ENCODE data around the gene SYCE3.
A peak's percentile ranks its signal among the peaks of the same experiment; 100 is the strongest.
"Not testable (repeated sequence)": the region's sequence is repeated elsewhere in the genome, so short reads cannot be mapped to it uniquely, and the experiment has no call there.

The SYCE3 gene

DNA sequence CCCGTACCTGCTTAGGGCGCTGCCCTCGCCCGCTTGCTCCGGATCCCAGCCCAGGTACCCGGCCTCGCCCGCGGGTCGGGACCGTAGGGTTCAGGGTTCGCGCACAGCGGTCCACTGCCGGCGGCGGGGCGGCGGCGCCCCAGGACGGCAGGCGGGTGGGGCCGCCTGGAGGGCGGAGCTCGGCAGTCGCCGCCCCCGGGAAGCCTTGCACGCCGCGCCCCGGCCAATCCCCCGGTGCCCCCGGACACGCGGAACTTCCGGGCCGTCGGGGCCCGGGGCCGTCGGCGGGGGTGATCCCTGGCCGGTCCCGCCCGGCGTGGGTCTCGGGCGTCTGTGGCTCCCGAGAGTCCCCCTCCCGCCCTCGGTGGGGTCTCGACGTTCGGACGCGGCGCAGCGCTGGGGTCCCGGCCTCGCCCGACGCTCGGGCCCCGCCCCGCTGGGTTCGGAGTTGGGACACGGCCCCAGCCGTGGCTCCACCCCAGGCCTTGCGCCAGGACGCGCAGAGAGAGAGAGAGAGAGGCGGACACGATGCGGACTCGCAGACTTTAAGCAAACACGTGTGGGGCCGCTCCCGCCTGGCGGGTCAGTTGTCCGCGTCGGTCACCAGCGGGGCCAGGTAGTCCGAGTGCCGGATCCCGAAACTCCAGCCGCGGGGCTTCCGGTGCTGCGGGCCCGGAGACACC lies 32.7 kb downstream of the SYCE3 start, which contains the start of gene TYMP:
TSS of gene TYMP (minus strand) at position 116 of the 683 bp plus-strand sequence. CDS start 303 bp downstream, outside the sequence.
- peak; percentile 49 for DNase-seq

DNA sequence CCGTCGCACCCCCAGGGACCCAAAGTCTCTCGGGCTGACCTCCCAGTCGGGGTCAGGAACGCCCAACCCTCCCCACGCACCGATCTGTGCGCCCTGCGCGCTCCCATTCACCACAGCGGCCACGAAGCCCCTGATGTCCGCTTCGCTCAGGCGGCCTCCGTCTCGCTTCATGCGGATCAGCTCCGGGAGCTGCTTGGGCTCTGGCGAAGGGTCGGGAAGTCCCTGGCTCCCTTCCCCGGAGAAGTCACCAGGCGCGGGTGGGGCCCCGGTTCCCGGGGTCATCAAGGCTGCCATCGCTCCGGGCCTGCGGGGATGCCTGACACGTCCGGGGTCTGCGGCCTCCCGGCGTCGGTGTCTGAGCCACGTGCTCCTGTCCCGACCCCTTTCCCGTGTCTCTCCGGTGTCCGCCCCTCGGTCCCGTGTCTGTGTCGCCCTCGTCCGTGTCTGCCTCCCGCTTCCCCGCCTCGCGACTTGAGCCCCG lies 33.3 kb downstream of the SYCE3 start:
- peak; percentile 50 for DNase-seq

DNA sequence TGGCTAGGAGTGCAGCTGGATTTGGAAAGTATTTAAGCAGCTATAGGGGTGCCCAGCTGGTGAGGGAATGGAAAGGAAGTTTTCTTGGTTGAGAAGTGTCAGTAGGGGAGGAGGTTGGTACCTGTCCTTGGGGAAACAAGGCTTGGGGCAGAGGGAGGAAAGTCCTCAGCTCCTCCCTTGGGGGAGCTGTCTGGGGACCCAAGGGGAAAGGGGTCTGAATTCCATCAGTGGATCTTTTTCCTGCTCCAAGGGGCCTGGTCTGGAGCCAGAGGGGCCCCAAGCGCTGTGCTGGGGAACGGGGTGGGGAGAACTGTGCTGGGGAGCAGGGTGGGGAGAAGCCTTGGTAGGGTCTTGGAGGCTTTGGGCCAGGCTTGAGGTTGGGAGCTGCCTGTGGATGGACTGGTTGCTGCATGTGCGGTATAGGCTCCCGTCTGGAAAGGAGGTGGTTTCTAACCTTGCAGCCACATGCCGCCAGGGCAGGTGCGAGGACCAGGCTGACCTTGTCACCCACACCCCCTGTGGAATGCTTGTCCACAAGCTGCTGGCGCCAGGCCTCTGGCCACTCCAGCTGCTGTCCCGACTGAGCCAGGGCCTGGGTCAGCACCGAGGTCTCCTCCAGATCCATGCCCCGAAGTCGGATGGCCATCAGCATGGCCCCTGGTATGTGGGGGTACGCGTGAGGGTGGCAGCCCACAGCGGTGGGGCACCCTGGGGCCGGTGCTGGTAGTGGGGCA lies 33.9 kb downstream of the SYCE3 start:
- no peak for DNase-seq

DNA sequence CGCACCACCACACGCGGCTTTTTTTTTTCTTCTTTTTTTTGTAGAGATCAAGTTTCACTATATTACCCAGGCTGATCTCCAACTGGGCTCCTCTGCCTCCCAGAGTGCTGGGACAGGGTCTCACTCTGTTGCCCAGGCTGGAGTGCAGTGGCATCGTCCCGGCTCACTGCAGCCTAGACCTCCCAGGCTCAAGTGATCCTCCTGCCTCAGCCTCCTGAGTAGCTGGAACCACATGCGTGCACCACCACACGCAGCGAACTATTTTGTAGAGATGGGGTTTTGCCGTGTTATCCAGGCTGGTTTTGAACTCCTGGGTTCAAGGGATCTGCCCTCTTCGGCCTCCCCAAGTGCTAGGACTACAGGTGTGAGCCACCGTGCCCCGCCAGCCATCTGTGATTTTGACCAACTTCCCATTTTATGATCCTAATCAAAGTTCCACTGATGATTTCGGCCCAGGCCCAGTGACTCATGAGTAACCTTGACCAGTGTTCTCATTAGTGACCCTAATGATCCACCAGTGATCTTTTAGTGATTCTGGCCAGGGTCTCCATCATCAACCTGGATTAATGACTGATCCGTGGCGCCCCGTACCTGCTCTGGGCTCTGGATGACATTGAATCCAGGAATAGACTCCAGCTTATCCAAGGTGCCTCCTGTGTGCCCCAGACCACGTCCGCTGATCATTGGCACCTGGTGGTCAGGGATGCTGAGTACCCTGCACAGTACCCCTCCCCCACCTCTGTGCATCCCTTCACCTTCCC lies 34.6 kb downstream of the SYCE3 start:
- DNase-seq: no peak

DNA sequence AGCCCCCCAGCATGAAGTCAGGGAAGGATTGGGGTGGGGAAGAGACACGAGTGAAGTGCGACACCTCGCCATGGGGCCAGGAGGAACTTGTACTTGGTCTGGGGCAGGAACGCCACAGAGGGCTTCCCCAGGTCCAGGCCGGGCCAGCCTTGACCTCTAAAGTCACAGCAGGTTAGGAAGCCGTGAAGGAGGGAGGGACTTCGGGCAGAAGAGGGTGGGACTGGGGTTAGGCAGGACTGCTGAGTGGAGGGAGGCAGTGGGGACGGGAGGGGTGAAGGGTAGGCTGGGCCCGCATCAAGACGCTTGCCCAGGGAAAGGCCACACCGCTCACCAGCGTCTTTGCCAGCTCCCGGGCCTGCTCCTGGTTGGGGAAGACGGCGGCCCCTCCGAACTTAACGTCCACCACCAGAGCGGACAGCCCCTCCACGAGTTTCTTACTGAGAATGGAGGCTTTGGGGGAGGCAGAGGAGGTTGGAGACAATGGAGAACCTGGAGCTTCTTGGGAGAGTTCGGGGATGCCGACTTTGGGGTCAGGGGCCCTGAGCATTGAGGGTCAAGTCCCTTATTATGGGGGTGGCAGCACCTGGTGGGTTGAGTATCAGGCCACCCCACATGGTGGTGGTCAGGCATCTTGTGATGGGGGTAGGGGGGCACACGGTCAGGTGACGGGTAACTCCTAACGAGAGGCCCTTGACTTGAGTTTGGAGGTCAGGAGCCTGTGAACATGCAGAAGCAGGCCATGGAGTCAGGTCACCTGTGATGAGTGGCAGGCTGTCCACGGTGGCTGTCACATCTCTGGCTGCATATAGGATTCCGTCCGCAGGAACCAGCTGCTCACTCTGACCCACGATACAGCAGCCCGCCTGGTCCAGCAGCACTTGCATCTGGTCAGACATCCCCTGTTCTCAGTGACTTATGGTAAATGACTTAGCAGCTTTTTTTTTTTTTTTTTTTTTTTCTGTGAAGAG lies 35.6 kb downstream of the SYCE3 start:
- no peak for DNase-seq

DNA sequence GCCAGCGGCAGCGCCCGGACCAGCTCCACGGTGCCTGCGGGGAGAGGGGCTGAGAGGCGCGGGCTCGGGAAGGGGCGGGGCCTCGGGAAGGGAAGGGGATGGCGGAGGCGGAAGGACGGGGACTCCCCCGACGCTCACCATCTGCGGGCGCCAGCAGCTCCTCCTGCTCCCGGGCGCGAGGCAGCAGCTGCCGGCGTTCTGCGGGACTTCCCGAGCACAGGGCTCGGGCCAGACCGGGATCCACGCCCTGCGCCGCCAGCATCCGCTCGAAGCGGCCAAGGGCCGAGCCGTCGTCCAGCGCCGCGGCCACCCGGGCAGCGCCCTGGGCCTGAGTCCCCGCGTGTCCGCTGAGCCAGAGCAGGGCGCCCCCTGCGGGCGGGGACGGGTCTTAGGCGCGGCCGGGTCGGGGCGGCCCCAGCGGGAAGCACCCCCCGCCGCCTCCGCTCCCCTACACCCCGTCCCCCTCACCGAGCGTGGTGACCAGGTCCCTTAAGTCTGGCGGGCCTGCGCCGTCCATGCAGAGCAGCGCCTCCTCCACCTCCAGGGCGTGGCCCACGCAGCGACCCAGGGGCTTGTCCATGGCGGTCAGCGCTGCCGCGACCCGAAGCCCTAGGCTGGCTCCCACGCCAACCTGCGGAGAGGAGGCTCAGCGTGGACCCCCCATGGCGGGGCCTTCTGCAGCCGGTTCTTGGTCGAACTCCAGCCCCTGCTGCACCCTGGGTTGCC lies 36.4 kb downstream of the SYCE3 start:
- peak; percentile 89 for DNase-seq

DNA sequence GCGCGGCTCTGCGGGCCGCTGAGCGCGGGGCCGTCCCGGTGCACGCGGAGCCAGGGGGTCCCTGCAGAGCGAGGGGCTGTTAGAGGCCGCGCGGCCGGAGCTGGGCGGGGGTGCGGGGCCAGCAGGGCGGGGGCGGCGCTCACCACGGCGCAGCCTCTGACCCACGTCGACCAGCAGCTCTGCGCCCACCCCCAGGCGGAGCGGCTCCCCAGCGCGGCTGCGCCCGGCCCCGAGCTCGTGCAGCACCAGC lies 36.9 kb downstream of the SYCE3 start:
- DNase-seq: no peak

DNA sequence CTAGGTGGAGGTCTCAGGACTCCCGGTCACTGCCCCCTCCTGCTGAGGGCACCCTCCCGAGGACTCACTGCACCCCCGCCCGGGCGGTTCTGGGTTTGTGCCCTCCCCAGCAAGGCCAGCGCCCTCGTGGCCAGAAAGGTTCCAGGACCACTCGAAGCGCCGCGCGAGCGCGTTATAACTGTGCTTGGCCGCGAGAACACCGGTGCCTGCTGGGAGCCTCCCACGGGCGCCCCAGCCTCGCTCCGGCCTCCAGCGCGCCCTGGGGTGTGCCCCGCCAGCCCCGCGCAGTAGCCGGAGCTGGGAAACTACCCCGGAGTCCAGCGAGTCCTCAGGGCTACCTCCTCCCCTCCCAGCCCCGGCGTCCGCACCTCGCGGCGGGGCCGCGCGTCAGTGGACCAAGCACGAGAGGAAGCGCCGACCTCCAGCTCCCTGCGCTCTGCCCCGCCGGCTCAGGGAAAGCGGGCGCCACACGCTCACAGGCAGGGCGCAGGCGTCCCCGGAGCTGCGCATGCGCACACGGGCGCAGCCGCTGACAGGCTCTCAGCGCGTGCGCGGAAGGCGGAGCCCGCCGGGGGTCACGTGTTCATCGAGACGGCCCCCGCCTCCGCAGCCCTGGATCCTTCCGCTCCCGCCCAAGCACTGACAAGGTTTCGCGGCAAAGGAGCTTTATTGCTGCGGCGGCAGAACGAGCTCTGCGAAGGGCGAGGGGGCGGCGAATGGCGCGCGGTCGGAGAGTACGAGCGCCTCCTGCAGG lies 37.4 kb downstream of the SYCE3 start, which contains the start of gene SCO2:
TSS of gene SCO2 (minus strand) at position 495 of the 754 bp plus-strand sequence. CDS start 1,187 bp downstream, outside the sequence.
- peak; percentile 99 for DNase-seq

DNA sequence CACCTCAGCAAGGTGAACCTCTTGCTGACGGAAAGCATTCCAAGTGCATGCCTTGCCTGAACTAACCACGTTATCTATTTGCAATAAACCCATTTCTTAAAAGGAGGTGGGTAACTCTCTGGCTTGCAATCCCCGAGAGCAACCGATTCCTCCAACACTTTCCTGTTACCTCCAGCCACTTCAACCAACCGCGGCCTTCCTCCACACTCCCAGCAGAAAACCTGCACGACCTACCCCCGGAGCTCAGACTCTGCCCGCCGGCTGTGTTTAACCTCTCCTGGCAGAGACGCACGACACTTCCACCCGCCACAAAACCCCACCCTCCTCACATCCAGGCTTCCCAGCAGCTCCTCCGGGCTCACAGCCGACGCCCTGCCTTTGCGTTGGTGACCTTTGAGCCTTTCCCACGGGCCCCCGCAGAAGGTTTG lies 38.0 kb downstream of the SYCE3 start:
- no peak for DNase-seq

DNA sequence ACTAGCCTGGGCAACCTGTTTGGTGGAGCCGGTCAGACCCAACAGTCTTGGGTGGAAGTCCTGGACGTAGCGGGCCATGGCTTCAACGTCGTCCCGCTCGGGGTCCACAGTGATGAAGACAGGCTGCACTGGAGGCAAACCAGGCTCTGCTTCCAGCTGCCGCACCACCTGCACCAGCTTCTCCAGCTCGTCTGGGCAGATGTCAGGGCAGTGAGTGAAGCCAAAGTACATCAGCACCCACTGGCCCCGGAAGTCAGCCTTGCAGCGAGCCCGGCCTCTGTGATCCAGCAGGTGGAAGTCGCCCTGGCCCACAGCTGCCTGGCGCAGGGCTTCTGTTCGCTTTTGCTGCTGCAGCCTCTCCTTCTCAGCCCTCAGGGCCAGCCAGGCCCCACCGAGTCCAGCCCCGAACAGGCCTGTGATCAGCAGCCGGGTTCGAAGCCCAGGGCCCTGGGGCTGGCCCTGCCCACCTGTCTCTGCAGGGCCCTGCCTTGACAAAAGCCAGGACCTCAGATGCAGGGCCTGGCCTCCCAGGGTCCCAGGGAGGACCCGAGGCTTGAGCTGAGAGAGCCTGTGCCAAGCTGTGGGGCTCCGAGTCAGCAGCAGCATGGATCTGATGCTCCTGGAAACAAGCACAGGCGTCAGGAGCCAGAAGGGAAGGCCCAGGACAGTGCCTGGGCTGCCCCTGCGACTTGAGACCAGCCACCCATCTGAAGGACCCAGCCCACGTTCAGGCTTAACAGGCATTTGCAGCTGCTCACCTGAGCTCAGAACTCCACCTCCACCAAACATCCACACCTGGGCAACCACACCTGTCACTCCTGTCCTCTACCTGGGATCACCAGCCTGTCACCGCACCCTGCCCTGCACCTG lies 38.7 kb downstream of the SYCE3 start:
- no peak for DNase-seq

DNA sequence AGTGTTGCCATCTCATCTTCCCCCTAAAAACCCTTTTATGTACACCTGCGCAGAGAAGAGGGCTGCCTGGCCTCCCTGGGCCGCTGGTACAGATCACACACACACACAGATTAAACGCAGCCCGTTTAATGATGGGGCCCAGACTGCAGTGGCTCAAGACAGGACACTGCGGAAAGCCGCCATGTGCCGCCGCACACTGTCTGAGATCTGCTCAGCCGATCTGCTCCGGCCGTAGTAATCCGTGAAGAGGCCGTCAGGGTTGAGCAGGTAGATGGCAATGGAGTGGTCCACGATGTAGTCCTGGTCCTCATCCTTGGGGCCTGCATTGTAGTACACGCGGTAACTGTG lies 39.3 kb downstream of the SYCE3 start:
- no peak for DNase-seq

DNA sequence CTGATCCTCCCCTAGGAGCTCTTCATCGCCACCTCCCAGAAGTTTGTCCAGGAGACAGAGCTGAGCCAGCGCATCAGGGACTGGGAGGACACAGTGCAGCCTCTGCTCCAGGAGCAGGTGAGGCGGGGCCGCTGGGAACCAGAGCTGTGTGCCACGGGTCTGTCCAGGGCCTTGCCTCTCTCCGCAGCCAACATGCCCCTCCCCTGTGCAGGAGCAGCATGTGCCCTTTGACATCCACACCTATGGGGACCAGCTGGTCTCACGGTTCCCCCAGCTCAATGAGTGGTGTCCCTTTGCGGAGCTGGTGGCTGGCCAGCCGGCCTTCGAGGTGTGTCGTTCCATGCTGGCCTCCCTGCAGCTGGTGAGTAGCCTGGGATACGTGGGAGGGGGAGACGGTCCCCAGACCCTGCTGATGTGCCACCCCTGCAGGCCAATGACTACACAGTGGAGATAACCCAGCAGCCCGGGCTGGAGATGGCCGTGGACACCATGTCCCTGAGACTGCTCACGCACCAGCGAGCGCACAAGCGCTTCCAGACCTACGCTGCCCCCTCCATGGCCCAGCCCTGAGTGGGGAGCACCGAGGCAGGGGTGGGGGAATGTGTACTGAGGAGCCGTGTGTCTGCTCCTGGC lies 39.8 kb downstream of the SYCE3 start:
- DNase-seq: no peak

DNA sequence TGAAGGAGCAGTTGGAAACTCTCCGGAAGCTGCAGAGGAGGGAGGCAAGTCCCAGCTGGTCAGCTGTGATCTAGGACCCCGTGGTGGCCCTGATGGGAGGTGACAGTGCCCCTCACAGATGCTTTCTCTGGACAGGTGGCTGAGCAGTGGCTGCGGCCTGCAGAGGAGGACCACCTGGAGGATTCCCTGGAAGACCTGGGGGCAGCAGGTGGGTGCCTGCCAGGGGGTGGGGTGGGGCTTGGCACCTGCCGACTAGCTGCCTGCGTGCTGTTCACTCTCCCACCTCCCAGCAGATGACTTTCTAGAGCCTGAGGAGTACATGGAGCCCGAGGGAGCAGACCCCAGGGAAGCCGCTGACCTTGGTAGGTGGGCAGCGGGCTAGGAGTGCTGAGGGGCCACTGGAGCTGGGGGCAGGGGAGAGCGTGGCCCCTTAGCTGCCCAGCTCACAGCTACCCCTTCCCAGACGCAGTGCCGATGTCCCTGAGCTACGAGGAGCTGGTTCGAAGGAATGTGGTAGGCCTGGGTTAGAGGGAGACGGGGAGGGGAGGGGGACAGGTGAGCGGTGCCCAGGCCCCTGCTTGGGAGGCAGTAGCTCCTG lies 40.4 kb downstream of the SYCE3 start:
- DNase-seq: no peak

DNA sequence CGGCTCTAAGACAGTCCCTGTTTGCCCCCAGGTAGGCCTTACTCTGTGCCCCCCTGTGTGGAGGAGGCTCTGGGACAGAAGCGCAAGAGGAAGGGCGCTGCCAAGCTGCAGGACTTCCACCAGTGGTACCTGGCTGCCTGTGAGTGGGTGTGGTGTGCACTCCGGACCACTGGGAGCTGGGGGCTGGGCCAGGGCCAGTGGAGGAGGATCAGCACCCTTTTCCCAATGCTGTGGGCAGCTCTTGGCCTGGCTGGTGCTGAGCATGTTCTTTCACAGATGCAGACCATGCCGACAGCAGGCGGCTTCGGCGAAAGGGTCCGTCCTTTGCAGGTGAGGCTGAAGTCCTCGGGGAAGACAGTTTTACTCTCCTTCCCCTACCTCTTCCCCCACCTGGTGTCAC lies 41.0 kb downstream of the SYCE3 start:
- no peak for DNase-seq

DNA sequence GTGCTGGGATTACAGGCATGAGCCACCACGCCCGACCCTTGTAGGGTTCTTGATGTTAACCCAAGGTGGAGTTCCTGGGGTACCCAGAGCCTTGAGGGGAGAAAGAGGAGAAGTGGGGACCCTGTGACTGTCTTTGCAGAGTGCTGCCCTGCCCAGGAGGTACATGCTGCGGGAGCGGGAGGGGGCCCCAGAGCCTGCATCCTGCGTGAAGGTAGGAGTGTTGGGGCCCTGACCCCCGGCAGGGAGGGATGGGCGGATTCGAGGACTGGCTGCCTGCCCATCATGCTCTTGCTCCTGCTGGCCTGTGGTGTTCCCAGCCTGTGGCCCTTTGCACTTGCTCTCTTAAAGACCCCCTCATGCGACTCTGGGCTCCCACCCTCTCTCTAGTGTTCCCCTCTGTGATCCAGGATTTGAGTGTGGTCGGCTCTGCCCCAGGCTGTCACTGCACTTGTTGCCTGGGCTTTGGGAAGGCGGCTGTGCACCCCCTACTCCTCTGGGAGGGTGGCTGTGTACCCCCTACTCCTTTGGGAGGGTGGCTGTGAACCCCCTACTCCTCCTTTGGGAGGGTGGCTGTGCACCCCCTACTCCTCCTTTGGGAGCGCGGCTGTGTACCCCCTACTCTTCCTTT lies 41.8 kb downstream of the SYCE3 start:
- no peak for DNase-seq

DNA sequence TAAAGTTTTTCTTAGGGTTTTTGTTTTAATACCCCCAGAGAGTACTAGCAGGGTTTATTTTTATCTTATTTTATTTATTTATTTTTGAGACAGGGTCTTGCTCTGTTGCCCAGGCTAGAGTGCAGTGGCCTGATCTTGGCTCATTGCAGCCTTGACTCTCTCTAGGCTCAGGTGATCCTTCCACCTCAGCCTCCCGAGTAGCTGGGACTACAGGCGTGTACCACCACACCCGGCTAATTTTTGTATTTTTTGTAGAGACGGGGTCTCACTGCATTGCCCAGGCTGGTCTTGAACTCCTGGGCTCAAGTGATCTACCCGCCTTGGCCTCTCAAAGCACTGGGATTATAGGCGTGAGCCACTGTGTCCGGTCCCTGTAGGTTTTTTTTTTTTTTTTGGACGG lies 42.5 kb downstream of the SYCE3 start:
- not testable (repeated sequence) for DNase-seq

DNA sequence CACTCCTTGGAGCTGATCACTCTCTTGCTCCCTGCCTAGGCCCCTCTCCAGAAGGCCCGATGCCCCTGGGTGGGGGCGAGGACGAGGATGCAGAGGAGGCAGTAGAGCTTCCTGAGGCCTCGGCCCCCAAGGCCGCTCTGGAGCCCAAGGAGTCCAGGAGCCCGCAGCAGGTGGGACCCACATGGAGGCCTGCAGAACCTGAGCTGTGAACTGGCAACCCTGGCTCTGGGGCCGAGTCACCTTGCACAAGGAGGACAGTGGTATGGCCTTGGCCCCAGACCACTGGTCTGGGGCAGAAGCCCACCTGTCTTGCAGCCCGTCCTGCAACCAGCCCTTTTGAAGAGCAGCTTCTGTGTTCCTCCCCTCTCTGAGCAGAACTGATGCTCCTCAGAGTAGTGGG lies 43.6 kb downstream of the SYCE3 start:
- no peak for DNase-seq

DNA sequence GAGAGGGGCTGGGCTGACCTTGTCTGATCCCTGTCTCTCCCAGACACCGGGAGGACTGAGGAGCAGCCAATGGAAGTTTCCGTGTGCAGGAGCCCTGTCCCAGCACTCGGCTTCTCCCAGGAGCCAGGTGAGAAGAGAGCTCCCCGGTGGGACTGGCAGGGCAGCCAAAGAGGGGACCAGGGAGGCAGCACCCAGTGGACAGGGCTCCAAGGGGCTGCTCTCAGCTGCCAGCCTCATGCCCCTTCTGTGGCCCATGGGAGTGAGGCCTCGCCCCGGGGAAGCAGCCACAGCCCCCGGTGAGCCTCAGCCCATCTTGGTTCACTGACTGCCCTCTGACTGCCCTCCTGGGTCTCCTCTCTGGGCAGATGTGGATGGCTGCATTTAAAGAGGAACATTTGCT lies 44.1 kb downstream of the SYCE3 start:
- no peak for DNase-seq
